Embryonic facial prominence (tissue), 1 donor: ENCODE results near the gene FAM25A.
A peak's percentile ranks its signal among the peaks of the same experiment; 100 is the strongest.
"Not testable (repeated sequence)": the region's sequence is repeated elsewhere in the genome, so short reads cannot be mapped to it uniquely, and the experiment has no call there.

Experiments
- DNase-seq: peaks from one replicate; pipeline ENCODE4 v3.0.0-alpha.2; 2016; ENCODE audit errors: extremely low spot score

Gene FAM25A

DNA sequence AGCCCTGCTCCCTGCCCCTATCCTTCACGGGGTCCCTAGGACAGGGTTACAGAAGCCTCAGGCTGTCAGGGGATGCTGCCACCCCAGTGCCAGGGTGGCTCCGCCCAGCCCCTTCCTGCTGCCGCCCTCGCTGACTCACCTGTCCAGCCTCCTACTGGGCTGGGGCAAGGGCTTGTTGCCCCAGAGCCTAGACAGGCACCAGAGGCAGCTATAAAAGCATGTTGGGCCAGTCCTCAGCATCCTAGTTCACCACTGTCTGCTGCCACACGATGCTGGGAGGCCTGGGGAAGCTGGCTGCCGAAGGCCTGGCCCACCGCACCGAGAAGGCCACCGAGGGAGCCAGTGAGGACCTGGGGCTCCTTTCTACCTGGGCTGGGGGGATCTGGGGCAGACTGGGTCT lies at the start of gene FAM25A:
FAM25A (plus strand) TSS at position 239 of the 400 bp plus-strand sequence; CDS start at position 270, 31 bp downstream.
- not testable (repeated sequence) for DNase-seq

DNA sequence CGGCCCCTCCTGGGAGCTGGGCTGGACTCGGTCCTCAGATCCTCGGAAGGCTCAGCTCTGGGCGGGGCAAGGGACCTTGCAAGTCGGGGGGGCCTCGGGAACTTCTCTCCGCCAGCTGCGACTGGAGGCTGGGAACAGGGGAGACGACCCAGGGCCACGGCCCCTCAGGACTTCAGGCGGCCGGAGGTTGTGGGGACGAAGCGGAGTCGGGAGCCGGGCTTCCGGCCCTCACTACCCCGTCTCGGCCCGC lies 49.2 kb upstream of the FAM25A start:
- no peak for DNase-seq

DNA sequence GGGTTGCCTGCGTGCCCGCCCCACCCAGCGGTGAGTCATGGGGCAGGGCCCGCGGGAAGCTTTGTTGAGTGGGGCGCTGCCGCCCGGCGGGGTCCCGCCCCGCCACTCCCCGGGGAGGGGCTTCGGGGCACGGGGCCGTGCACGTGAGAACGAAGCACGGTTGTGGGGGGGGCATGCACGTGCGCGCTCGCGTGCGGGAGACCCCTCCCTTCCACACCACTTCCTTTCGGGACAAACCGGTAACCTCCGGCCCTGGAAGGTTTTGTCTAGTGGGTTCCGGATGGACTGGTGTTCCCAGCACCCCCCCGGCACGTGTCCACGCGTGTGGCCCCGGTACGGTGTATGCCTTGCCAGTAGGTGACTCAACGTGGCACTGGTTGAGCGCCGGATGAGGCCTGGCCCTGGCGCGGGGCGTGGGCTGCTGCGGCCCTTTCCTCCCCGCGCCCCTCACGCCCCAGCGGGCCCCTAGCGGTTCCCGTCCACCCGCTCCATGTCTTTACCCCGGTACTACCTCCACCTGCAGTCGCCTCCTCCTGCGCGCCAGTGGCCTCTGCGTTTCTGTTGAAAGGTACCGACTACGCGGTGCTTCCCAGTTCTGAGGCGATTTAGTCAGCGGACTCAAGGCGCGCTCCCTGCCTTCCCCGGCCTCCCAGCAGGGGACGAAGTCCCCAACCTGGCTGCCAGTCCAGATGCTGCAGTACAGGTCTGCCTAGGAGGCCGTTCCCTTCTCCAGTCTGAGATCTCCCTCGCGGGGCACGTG lies 48.7 kb upstream of the FAM25A start:
- DNase-seq = peak; percentile 50

DNA sequence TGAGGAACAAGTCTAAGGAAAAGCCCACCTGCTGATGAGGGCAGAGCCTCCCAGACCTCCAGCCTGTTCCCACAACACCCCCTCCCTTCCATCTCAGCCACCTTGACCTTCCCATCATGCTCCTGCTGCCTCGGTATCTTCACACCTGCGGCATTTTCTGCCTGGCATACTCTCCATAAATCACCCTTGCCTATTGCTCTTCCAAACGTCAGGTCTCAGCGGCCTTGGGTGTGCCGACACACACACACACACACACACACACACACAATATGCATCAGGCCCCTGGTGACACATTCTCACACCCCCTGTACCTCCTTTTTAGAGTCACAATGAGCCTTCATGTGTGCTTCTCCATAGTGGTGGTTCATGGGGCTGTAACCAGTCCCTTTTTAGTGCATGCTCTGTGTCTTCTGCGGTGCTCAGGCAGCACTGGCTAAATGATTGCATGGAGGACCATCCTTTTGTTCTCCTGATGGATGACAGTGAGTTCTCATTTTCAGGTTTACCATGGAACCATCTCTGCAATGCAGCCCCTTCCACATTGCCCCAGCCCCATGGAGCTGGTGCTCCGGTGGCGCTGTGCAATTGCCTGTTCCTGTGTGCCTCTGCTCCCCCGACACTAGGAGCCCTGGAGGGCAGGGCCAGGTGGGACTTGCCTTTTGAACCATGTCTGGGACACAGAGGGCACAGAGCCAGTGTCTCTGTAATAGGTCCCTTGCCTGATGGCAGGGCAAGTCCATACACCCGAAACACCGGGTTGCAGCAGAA lies 47.3 kb upstream of the FAM25A start:
- DNase-seq = no peak

DNA sequence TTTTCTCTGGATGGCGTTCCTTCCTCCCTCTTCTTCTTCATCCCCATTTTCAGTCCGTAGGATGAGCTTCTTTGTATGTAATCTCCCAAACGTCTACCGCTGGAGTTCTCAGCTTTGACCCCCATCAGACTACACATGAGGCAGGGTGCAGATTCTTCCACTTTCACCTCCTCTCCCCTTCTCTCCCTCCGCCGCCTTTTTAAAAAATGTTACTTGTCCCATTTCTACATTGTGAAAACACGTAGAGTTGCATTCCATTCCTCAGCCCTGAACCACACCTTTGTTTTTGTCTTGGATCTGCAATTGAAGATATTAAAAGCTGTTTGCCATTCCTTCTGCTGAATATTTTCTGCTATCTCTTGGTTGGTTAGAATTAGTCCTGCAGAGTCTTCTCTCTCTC lies 45.6 kb upstream of the FAM25A start:
- DNase-seq = no peak

DNA sequence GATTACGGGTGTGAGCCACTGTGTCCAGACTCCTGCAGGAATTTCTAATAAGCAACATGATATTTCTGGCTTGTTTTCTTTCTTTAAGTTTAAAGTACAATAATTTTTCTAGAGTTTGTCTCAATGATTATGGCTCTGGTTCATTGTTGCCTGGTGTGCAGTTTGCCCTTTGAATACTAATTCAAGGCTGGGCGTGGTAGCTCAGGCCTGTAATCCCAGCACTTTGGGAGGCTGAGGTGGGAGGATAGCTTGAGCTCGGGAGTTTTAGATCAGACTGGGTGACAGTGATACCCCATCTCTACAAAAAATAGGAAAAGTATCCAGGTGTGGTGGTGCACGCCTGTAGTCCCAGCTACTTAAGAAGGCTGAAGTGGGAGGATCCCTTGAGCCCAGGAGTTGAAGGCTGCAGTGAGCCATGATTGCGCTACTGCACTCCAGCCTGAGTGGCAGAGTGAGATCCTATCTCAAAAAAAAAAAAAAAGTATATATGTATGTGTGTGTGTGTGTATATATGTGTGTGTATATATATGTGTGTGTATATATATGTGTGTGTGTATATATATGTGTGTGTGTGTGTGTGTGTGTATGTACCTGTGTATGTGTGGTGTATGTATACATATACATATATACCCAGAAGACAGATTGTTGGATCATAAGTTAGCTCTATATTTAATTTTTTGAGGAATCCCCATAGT lies 43.6 kb upstream of the FAM25A start:
- DNase-seq = no peak

GRCh38 chr10:86978457-86978856 lies 41.6 kb upstream of the FAM25A start:
- not testable (repeated sequence) for DNase-seq

DNA sequence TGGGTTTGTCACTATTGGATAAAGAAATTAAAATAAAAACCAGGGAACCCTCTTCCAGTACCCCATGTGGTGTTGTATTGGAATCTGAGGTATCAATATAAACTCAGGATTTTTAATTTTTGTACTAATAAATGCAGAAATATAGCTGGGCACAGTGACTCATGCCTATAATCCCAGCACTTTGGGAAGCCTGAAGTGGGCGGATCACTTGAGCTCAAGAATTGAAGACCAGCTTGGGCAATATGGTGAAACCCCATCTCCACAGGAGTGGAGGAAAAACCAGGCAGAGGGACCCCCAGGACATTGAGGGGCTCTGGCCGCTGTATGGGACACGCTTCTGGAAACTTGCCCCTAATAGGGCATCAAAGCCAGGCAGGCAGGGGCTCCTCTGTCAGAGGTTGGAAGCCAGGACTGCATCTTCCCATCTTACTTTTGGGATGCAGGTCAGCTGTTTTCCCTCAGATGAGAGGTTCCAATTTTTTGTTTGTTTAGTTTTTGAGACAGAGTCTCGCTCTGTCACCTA lies 40.7 kb upstream of the FAM25A start:
- DNase-seq = no peak

DNA sequence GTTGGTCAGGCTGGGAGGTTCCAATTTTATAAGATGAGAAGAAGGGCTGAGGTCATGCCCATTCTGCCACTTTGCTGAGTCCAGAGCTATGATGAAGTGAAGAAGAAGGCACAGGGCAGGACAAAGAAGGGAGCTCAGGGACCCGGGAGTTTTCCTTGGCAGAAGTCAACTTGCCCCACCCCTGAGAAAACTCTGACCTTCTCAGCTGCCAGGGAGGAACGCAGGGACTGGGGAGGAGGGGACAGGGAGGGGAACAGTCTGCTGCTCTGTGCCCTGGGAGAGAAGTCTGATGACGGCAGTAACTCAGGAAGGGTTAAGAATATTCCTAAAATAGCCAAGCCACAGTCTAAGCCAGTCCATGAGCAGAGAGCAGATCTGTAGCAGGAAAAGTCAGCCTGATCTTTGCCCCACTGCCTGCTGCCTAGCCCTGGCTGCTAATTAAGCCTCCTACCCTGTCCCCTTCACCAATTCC lies 40.1 kb upstream of the FAM25A start:
- DNase-seq = no peak

GRCh38 chr10:86981020-86981419 lies 39.1 kb upstream of the FAM25A start:
- DNase-seq = not testable (repeated sequence)

DNA sequence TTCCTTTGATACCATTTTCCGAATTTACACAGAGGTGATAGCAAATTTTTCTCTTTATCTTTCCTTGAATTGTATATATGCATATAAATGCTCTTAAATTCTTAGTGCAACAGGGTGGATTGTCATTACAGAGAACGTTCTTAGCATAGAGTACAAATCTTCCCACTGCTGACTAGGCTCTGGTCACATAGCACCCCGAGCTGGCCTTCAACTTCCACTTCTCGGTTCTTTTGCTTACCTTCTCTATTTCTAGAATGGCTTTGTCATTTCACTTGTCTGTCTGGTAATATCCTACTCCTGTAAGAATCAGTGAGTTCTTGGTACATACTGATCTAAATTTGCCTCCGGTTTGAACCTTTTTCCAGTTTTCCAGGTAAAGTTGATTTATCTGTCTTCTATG lies 38.4 kb upstream of the FAM25A start:
- no peak for DNase-seq

DNA sequence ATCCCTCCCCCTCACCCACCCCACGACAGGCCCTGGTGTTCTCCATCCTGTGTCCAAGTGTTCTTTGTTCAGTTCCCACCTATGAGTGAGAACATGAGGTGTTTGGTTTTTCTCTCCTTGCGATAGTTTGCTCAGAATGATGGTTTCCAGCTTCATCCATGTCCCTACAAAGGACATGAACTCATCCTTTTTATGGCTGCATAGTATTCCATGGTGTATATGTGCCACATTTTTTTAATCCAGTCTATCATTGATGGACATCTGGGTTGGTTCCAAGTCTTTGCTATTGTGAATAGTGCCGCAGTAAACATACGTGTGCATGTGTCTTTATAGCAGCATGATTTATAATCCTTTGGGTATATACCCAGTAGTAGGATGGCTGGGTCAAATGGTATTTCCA lies 35.6 kb upstream of the FAM25A start:
- not testable (repeated sequence) for DNase-seq

DNA sequence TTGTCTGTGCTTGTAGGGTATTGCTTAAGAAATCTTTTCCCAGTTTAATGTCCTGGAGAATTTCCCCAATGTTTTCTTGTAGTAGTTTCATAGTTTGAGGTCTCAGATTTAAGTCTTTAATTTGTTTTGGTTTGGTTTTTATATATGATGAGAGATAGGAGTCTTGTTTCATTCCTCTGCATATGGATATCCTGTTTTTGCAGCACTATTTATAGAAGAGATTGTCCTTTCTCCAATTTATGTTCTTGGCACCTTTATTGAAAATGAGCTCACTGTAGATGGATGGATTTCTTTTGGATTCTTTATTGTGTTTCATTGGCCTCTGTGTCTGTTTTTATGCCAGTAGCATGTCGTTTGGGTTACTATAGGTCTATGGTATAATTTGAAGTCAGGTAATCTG lies 31.6 kb upstream of the FAM25A start:
- no peak for DNase-seq

DNA sequence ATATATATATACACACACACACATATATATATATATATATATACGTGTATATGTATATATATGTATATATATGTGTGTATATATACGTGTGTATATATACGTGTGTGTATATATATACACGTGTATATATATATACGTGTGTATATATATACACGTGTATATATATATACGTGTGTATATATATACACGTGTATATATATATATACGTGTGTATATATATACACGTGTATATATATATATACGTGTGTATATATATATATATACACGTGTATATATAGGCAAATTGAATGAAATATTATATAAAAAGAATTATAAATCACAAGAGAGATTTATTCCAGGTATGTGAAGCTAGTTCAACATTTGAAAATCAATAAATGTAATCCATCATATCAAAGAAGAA lies 28.7 kb upstream of the FAM25A start:
- not testable (repeated sequence) for DNase-seq

GRCh38 chr10:86992456-86992855 lies 27.6 kb upstream of the FAM25A start:
- DNase-seq = no peak

DNA sequence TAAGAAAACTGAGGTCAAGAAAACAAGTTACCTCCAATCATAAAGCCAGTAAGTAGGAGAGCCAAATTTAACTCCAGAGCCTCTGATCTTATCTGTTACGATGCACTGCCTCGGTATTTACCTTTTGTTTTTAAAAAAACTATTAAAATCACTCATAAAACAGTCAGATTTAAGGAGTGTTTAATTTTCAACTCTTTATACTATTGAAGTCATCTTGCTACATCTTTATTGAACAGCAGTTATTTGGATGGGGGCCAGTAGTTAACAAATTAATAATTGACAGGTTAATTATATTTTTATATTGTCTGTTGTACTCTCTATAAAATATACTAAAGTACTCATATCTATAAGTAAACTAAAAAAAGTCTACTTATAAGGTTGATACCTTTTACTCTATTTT lies 27.2 kb upstream of the FAM25A start:
- no peak for DNase-seq

GRCh38 chr10:86999802-87000403 lies 20.2 kb upstream of the FAM25A start:
- not testable (repeated sequence) for DNase-seq

- DNase-seq = no peak
Observed at GRCh38 chr10:87000491-87000890, 19.6 kb upstream of the FAM25A start.

DNA sequence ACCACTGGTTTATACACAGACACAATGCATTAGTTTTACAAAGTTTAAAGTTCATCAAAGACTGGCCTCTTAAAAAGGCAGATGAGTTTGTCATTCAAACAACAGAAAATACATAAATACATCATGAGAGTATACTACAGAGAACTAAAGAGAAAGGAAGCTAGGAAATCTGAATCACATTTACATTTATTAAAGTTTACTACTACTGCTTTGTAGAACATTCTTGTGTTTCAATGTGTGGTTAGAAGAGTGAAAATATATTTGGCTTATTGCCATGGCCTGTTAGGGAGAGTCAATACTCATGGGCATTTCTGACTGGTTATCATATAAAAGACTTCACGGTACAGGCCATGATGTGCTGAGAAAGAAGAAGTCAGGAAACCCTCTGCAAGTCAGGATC lies 13.0 kb upstream of the FAM25A start:
- DNase-seq = not testable (repeated sequence)

GRCh38 chr10:87007674-87008073 lies 12.4 kb upstream of the FAM25A start:
- DNase-seq = not testable (repeated sequence)

DNA sequence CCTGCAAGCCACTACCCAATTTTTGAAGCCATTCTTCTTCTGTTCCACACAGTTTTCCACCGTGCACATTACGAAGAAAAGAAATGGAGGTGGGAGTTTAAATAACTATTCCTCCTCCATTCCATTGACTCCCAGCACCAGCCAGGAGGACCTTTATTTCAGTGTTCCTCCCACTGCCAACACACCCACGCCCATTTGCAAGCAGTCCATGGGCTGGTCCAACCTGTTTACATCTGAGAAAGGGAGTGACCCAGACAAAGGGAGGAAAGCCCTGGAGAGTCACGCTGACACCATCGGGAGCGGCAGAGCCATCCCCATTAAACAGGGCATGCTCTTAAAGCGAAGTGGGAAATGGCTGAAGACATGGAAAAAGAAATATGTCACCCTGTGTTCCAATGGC lies 11.8 kb upstream of the FAM25A start:
- DNase-seq = not testable (repeated sequence)

DNA sequence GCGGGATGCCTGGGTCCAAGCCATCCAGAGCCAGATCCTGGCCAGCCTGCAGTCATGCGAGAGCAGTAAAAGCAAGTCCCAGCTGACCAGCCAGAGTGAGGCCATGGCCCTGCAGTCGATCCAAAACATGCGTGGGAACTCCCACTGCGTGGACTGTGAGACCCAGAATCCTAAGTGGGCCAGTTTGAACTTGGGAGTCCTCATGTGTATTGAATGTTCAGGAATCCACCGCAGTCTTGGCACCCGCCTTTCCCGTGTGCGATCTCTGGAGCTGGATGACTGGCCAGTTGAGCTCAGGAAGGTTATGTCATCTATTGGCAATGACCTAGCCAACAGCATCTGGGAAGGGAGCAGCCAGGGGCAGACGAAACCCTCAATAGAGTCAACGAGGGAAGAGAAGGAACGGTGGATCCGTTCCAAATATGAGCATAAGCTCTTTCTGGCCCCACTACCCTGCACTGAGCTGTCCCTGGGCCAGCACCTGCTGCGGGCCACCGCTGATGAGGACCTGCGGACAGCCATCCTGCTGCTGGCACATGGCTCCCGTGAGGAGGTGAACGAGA lies 10.9 kb upstream of the FAM25A start:
- not testable (repeated sequence) for DNase-seq
